ENCODE measurements around the gene FMN2.
"Not testable (repeated sequence)": the region's sequence is repeated elsewhere in the genome, so short reads cannot be mapped to it uniquely, and the experiment has no call there.

FMN2 gene

GRCh38 chr1:240255922-240256321 is 164.2 kb downstream of the FMN2 start:
- no peak for DNase-seq (ENCODE audit: low read depth)
- TF ChIP-seq CTCF (IDR thresholded peaks at IDR 0.05; ENCODE audit: control insufficient read depth, extremely low read depth, insufficient read depth) = no peak
- H3K4me3 ChIP-seq (ENCODE audit: low read depth, low read length) = no peak overlapping the region

- no peak for DNase-seq (ENCODE audit: low read depth)
- no peak overlapping the region for H3K4me3 ChIP-seq (ENCODE audit: low read depth, low read length)
- no peak for TF ChIP-seq CTCF (IDR thresholded peaks at IDR 0.05; ENCODE audit: control insufficient read depth, extremely low read depth, insufficient read depth)
Measured at GRCh38 chr1:240256836-240257503, 165.3 kb downstream of the FMN2 start.

GRCh38 chr1:240258910-240259309 is 167.2 kb downstream of the FMN2 start:
- TF ChIP-seq CTCF (IDR thresholded peaks at IDR 0.05; ENCODE audit: control insufficient read depth, extremely low read depth, insufficient read depth) = no peak
- no peak for DNase-seq (ENCODE audit: low read depth)
- no peak overlapping the region for H3K4me3 ChIP-seq (ENCODE audit: low read depth, low read length)

DNA sequence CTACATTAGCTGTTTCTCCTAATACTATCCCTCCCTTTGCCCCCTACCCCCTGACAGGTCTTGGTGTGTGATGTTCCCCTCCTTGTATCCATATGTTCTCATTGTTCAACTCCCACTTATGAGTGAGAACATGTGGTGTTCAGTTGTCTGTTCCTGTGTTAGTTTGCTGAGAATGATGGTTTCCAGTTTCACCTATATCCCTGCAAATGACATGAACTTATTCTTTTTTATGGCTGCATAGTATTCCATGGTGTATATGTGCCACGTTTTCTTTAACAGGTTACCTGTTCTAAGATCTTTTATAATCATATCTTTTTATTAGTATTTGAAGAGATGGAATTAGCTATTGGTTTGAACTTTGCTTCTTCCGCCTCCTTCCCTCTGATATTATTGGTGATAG is 172.8 kb downstream of the FMN2 start:
- H3K4me3 ChIP-seq (ENCODE audit: low read depth, low read length); DNase-seq (ENCODE audit: low read depth): not testable (repeated sequence)

DNA sequence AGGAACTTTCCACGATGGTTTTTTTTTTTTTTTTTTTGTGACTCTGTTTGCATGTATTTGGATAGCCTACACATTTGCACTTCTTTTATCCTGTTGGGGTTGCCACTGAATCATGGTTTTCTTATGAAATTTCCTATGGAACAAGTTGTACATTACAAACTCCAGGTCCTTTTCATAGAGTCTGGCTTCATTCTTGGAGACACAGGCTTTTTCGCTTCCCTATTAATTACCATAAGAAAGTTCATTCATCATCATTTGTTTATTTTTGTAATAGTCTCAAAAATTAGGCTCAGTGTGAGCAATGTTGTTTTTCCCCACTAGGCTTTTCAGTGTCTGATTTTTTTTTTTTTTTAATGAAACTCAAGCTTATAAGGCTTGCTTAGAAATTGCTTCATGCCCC is 179.4 kb downstream of the FMN2 start:
- DNase-seq (ENCODE audit: low read depth) = no peak

DNA sequence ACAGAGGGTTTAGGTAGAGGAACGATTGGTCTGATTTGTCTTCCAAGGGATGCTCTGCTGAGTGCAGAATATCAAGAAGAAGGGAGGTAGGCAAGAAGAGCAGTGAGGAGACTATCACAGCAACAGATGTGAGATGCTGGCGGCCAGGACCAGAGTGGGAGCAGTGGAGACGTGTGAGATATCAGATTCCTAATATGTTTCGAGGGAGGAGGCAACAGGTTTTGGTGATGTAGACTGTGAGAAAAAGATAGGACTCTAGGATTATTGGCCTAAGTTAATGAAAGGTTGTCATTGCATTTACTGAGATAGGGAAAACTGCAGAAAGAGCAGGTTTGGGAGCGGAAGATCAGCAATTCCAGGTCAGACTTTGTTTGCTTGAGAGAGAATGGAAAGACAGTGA is 182.9 kb downstream of the FMN2 start:
- no peak for TF ChIP-seq CTCF (IDR thresholded peaks at IDR 0.05; ENCODE audit: control insufficient read depth, extremely low read depth, insufficient read depth)

More for the DNA sequence above, 179.4 kb downstream of the FMN2 start:
- no peak for TF ChIP-seq CTCF (IDR thresholded peaks at IDR 0.05; ENCODE audit: control insufficient read depth, extremely low read depth, insufficient read depth)
- no peak overlapping the region for H3K4me3 ChIP-seq (ENCODE audit: low read depth, low read length)

GRCh38 chr1:240275219-240275618 is 183.5 kb downstream of the FMN2 start:
- H3K4me3 ChIP-seq (ENCODE audit: low read depth, low read length); DNase-seq (ENCODE audit: low read depth): not testable (repeated sequence)

More for the DNA sequence above, 182.9 kb downstream of the FMN2 start:
- DNase-seq (ENCODE audit: low read depth) = no peak
- no peak overlapping the region for H3K4me3 ChIP-seq (ENCODE audit: low read depth, low read length)

DNA sequence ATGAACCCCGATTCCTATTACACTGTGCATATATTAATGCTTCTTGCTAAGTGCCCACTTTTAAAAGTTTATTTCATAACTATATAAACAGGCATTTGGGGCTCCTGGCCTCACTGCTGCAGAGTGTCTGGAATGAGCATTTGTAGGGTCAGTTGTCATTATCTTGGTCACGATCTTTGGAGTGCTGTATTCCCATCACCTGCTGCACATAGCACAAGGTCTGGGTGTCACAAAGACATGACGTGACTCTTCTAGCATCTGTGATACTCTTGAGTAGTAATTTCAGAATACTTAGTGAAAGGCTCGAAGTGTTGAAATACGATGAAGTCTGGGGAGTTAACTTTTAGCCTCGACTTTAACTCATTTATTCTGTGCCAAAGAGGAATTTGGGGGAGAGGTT is 186.4 kb downstream of the FMN2 start:
- no peak overlapping the region for H3K4me3 ChIP-seq (ENCODE audit: low read depth, low read length)
- DNase-seq (ENCODE audit: low read depth) = no peak
- TF ChIP-seq CTCF (IDR thresholded peaks at IDR 0.05; ENCODE audit: control insufficient read depth, extremely low read depth, insufficient read depth) = no peak

All from LNCaP clone FGC (cell line).